K562 (cell line): ENCODE data around the gene DNAH8. TPM values are rescaled to one million over a fixed set of nuclear protein-coding genes. Genes with fewer than 3 reads are reported as not detected.

ENCODE experiments used
- ATF6 ChIP-seq: sonication (generic); formaldehyde crosslinking; IDR thresholded peaks from 2 replicates; pipeline ENCODE4 v1.4.0; 2020; ENCODE audit warnings: mild to moderate bottlenecking, missing genetic modification reagents
- CBFA2T3 ChIP-seq: fragments of 450-650 bp; IDR thresholded peaks from 2 replicates; pipeline ENCODE4 v1.6.1; 2017
- CREM ChIP-seq: IDR thresholded peaks from 2 replicates; pipeline ENCODE4 v1.6.1; 2014; ENCODE audit warnings: antibody characterized with exemption, low read depth
- HMBOX1 ChIP-seq: sonication (generic); IDR thresholded peaks from 2 replicates; pipeline ENCODE4 v1.6.1; 2016
- KAT7 ChIP-seq: sonication (generic); formaldehyde crosslinking; IDR thresholded peaks from 2 replicates; pipeline ENCODE4 v1.8.0; 2022; ENCODE audit warnings: missing genetic modification reagents, mild to moderate bottlenecking, borderline replicate concordance
- PKNOX1 ChIP-seq: fragments of 450-650 bp; IDR thresholded peaks from 2 replicates; pipeline ENCODE4 v1.6.1; 2016
- POLR2G ChIP-seq: fragments of 200-400 bp; formaldehyde crosslinking; IDR thresholded peaks from 2 replicates; pipeline ENCODE4 v1.6.1; 2017; ENCODE audit warnings: low read depth, mild to moderate bottlenecking, antibody characterized with exemption, low read length, moderate library complexity
- PRPF4 ChIP-seq: fragments of 200-400 bp; formaldehyde crosslinking; IDR thresholded peaks from one replicate; pipeline ENCODE4 v1.6.1; 2017; ENCODE audit warnings: low read length, low read depth, mild to moderate bottlenecking; ENCODE audit not compliant: insufficient read depth, poor library complexity, severe bottlenecking
- SMARCA5 ChIP-seq: fragments of 450-650 bp; IDR thresholded peaks from 2 replicates; pipeline ENCODE4 v1.6.1; 2016
- SMARCC2 ChIP-seq: fragments of 450-650 bp; IDR thresholded peaks from 2 replicates; pipeline ENCODE4 v1.6.1; 2017; ENCODE audit warnings: antibody characterized with exemption, moderate library complexity, mild to moderate bottlenecking, low read depth
- SNAPC5 ChIP-seq: fragments of 250-450 bp; sonication (Bioruptor Pico); IDR thresholded peaks from 2 replicates; pipeline ENCODE4 v1.8.0; 2021; ENCODE audit warnings: moderate library complexity, mild to moderate bottlenecking, inconsistent platforms
- UBTF ChIP-seq, 2 experiments: IDR thresholded peaks; 2 replicates each; pipeline ENCODE4 v1.6.1; 2012; ENCODE audit warnings: improper control_type of control experiment in 2 of 2, low read depth in 2 of 2, low read length in 2 of 2, borderline replicate concordance in 1 of 2
- ZNF436 ChIP-seq: fragments of 250-450, 450-650 bp; sonication (Bioruptor Pico); formaldehyde crosslinking; IDR thresholded peaks from 2 replicates; pipeline ENCODE4 v1.7.0; 2020; ENCODE audit warnings: mild to moderate bottlenecking
- ZNF561 ChIP-seq: fragments of 450-650 bp; formaldehyde crosslinking; conservative IDR thresholded peaks from 2 replicates; pipeline ENCODE4 v1.4.0; 2020; ENCODE audit warnings: mild to moderate bottlenecking, moderate library complexity
- ZNF592 ChIP-seq: fragments of 450-650 bp; IDR thresholded peaks from 2 replicates; pipeline ENCODE4 v1.6.1; 2017; ENCODE audit warnings: antibody characterized with exemption, mild to moderate bottlenecking
- ZNF766 ChIP-seq: fragments of 200-800 bp; sonication (Bioruptor generic); conservative IDR thresholded peaks from 2 replicates; pipeline ENCODE4 v1.6.1; 2016; ENCODE audit warnings: missing genetic modification characterization, missing compliant biosample characterization
- polyA plus RNA-seq, 8 experiments: library from polyadenylated mRNA; depleted of rRNA in 4 of 8; stranded (reverse) in 5 of 8; unstranded in 3 of 8; fragments of >200 nt; fragmentation: Nextera tagmentation in 2 of 8; fragmentation: Illumina TruSeq in 1 of 8; extraction: Ambion mirVana in 2 of 8; extraction: Trizol in 1 of 8; gene quantifications; 2 replicates each; pipeline versions ENCODE4 v1.2.1 to v1.2.3, GENCODE V29; 2011 to 2014; ENCODE audit warnings: inconsistent platforms in 1 of 8, missing spikeins in 1 of 8
- total RNA-seq, 7 experiments: library from RNA; depleted of rRNA in 6 of 7; stranded (reverse); fragments of >200 nt in 6 of 7; fragmentation: Illumina TruSeq in 2 of 7; extraction: Trizol in 2 of 7; gene quantifications; 2 replicates each; pipeline versions ENCODE4 v1.2.1 to v1.2.3, GENCODE V29; 2011 to 2021; ENCODE audit warnings: low replicate concordance in 1 of 7

DNAH8 gene
- total and polyA plus RNA-seq, 9 of the 15 experiments (the other 6 are each of a cell fraction or from before 2014, with no cell fraction given), result 1.2 to 4.2 (median 2.9) TPM

GRCh38 chr6:38782616-38783015 lies 67.5 kb downstream of the DNAH8 start (continued):
- no peak for TF ChIP-seq KAT7
- TF ChIP-seq ATF6 (CRISPR knock-in tag), result no peak
- TF ChIP-seq POLR2G, result no peak
- TF ChIP-seq SMARCC2, result 0 out of 2 replicates have a peak, but pooled peaks have one; percentile 28
- no peak for TF ChIP-seq ZNF436 (CRISPR knock-in tag)
- no peak for TF ChIP-seq PRPF4
- no peak for TF ChIP-seq PKNOX1
- no peak for TF ChIP-seq SMARCA5
- no peak for TF ChIP-seq SNAPC5
- TF ChIP-seq HMBOX1, result no peak
- peak; percentile 76 for TF ChIP-seq CBFA2T3
- TF ChIP-seq ZNF766, result 0 out of 2 replicates have a peak, but pooled peaks have one; percentile 22
- no peak for TF ChIP-seq UBTF (IDR thresholded peaks at IDR 0.05; ENCODE audit: borderline replicate concordance in 1 of 2, low read depth in 2 of 2, low read length in 2 of 2)
- TF ChIP-seq CREM, result no peak
- 0 out of 2 replicates have a peak, but pooled peaks have one; percentile 22 for TF ChIP-seq ZNF592
- TF ChIP-seq ZNF561, result no peak
